ENCODE data around the gene TMEM203. TPM values are rescaled to one million over a fixed set of nuclear protein-coding genes. Genes with fewer than 3 reads are reported as not detected.
"Not testable (repeated sequence)": the region's sequence is repeated elsewhere in the genome, so short reads cannot be mapped to it uniquely, and the experiment has no call there.

The TMEM203 gene
- total RNA-seq, 4 donors from 2014 or later, result 28.8 to 45.8 (median 34.8) TPM

DNA sequence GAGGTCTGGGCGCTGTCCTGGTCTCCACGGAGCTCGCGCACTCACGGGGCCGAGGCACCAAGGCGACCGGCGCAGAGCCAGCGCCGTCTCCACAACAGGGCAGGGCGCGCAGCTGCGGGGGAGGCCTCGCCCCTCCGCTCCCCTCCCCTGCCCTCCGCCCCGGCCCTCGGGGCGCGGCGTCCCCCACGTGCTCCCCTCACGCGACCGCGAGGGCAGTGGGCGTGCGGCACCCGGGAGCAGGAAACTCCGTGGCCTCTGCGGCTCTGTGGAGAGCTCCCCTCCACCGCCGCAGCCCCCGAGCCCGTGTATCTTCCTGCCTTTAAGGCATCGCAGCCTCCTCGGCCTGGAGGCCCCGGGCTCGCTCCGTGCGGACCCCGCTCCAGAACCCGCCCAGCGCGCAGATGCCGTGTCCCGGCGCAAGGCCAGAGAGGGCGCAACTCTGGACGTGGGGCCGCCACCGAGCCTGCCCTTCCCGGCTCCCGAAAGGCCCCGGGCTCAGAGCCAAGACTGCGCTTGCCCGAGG, 34.9 kb upstream of the TMEM203 start:
- no peaks in the 10 kb centered on the region for H3K27me3 ChIP-seq
- H3K4me3 ChIP-seq, result peak overlapping the region; percentile 76 to 99 (median 83)
- intact Hi-C loops (cut with DNase I), result no loop called here
- peaks cover 69 to 81% (median 76%) of the 10 kb centered on the region in 4 donors for H3K4me1 ChIP-seq
- H3K36me3 ChIP-seq, result peaks cover 13 to 25% (median 19%) of the 10 kb centered on the region in 4 donors
- H3K9me3 ChIP-seq, result no peaks in the 10 kb centered on the region
- no peak for TF ChIP-seq EP300 (IDR thresholded peaks at IDR 0.05)
- TF ChIP-seq, protein P1, sequence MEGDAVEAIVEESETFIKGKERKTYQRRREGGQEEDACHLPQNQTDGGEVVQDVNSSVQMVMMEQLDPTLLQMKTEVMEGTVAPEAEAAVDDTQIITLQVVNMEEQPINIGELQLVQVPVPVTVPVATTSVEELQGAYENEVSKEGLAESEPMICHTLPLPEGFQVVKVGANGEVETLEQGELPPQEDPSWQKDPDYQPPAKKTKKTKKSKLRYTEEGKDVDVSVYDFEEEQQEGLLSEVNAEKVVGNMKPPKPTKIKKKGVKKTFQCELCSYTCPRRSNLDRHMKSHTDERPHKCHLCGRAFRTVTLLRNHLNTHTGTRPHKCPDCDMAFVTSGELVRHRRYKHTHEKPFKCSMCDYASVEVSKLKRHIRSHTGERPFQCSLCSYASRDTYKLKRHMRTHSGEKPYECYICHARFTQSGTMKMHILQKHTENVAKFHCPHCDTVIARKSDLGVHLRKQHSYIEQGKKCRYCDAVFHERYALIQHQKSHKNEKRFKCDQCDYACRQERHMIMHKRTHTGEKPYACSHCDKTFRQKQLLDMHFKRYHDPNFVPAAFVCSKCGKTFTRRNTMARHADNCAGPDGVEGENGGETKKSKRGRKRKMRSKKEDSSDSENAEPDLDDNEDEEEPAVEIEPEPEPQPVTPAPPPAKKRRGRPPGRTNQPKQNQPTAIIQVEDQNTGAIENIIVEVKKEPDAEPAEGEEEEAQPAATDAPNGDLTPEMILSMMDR (IDR thresholded peaks at IDR 0.05), result no peak
- peak in 1 of 2 donors; percentile 36 for TF ChIP-seq POLR2AphosphoS5 (IDR thresholded peaks at IDR 0.05)
- TF ChIP-seq POLR2A (IDR thresholded peaks at IDR 0.05; ENCODE audit: low read depth), result peak; percentile 51
- peak; percentile 93 for DNase-seq (ENCODE audit: extremely low spot score)
- WGBS, result 1% methylated on average over 16 of the region's 58 CpGs
- peak overlapping the region; percentile 95 to 98 (median 98) for H3K27ac ChIP-seq (replicated peaks in 1 of 4)

DNA sequence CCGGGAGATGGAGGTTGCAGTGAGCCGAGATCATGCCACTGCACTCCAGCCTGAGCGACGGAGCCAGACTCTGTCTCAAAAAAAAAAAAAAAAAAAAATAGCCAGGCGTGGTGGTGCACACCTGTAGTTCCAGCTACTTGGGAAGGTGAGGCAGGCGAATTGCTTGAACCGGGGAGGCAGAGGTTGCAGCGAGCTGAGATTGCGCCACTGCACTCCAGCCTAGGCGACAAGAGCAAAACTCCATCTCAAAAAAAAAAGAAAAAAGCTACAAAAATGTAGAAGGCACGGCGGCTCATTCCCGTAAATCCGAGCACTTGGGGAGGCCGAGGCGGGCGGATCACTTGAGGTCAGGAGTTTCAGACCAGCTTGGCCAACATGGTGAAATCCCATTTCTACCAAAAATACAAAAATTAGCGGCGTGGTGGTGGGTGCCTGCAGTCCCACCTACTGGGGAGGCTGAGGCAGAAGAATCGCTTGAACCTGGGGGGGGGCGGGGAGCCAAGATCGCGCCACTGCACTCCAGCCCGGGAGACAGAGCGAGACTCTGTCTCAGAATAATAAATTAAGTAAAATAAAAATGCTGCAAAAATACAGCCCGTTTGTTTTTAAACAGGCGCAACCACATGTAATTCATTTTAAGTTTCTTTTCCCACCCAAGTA, 34.2 kb upstream of the TMEM203 start:
- Histone ChIP-seq H3K4me1 (peaks cover 68 to 83% (median 77%) of the 10 kb centered on the region in 4 donors), H3K27ac (replicated peaks in 1 of 4) (peak overlapping the region; percentile 95 to 98 (median 98))

GRCh38 chr9:137237759-137238726, 32.6 kb upstream of the TMEM203 start:
- WGBS, result 73% methylated on average over 6 of the region's 13 CpGs
- no peak for DNase-seq (ENCODE audit: extremely low spot score)
- no peaks in the 10 kb centered on the region for H3K9me3 ChIP-seq
- H3K27ac ChIP-seq (replicated peaks in 1 of 4), result no peak overlapping the region
- peaks cover 51 to 74% (median 62%) of the 10 kb centered on the region in 4 donors for H3K4me1 ChIP-seq
- TF ChIP-seq, protein P1 (IDR thresholded peaks at IDR 0.05), result no peak
- TF ChIP-seq EP300 (IDR thresholded peaks at IDR 0.05) (no peak), POLR2A (IDR thresholded peaks at IDR 0.05; ENCODE audit: low read depth) (no peak), POLR2AphosphoS5 (IDR thresholded peaks at IDR 0.05) (no peak)
- intact Hi-C loops (cut with DNase I), result no loop called here
- peaks cover 11 to 15% (median 12%) of the 10 kb centered on the region in 4 donors for H3K36me3 ChIP-seq
- peaks cover 0 to 22% (median 5%) of the 10 kb centered on the region in 4 donors for H3K27me3 ChIP-seq
- no peak overlapping the region for H3K4me3 ChIP-seq

More for the DNA sequence above, 34.2 kb upstream of the TMEM203 start:
- intact Hi-C loops (cut with DNase I); H3K27me3 ChIP-seq; DNase-seq (ENCODE audit: extremely low spot score); H3K9me3 ChIP-seq: not testable (repeated sequence)
- 49% methylated on average over 27 of the region's 27 CpGs for WGBS
- Histone ChIP-seq H3K4me3 (peak overlapping the region; percentile 76 to 99 (median 83)), H3K36me3 (peaks cover 13 to 25% (median 19%) of the 10 kb centered on the region in 4 donors)

GRCh38 chr9:137236936-137237421, 31.5 kb upstream of the TMEM203 start:
- Histone ChIP-seq H3K27ac (replicated peaks in 1 of 4) (peak overlapping the region in 1 of 4 donors; percentile 1), H3K4me1 (peaks cover 41 to 63% (median 51%) of the 10 kb centered on the region in 4 donors), H3K27me3 (peaks cover 0 to 33% (median 9%) of the 10 kb centered on the region in 4 donors), H3K9me3 (no peaks in the 10 kb centered on the region), H3K4me3 (peak overlapping the region; percentile 29 to 43 (median 37)), H3K36me3 (peaks cover under 1 to 4% (median 2%) of the 10 kb centered on the region in 4 donors)
- no peak for DNase-seq (ENCODE audit: extremely low spot score)
- TF ChIP-seq POLR2AphosphoS5 (IDR thresholded peaks at IDR 0.05), result no peak
- no peak for TF ChIP-seq EP300 (IDR thresholded peaks at IDR 0.05)
- TF ChIP-seq POLR2A (IDR thresholded peaks at IDR 0.05; ENCODE audit: low read depth), result no peak
- TF ChIP-seq, protein P1 (IDR thresholded peaks at IDR 0.05), result no peak
- intact Hi-C loops (cut with DNase I), result no loop called here
- WGBS, result 86% methylated on average over 1 of the region's 11 CpGs

All from esophagus muscularis mucosa (tissue), 4 donors.